IMR-90 (cell line): ENCODE results near the gene GTSE1. TPM values are rescaled to one million over a fixed set of nuclear protein-coding genes. Genes with fewer than 3 reads are reported as not detected.

Experiments used
- ATAC-seq: fragments of 200-7000 bp; cut with Tn5 transposase; 2 replicates; pipeline ENCODE4 v1.9.1; 2020; ENCODE audit warnings: low read depth, mild to moderate bottlenecking, moderate library complexity
- BruUV-seq: library from RNA; stranded (reverse); fragments of 400-500 nt; replicated peaks from 2 replicates; lab custom pipeline; 2021; lab: Mats Ljungman, UMichigan
- CTCF ChIA-PET: fragments of 300-600 bp; formaldehyde crosslinking; extraction: SDS; loops from one replicate; lab custom pipeline; 2021; ENCODE audit warnings: antibody characterized with exemption; lab: Yijun Ruan, JAX
- POLR2A ChIA-PET: fragments of 300-600 bp; sonication (Branson Sonifier 250); formaldehyde crosslinking; loops from one replicate; lab custom pipeline; 2022; ENCODE audit warnings: antibody characterized with exemption; ENCODE audit not compliant: unreplicated experiment; lab: Charles Lee
- DNase-seq: peaks from one replicate; pipeline ENCODE4 v3.0.0; 2013
- H2AFZ ChIP-seq: replicated peaks from 2 replicates; pipeline ENCODE3; 2013; ENCODE audit warnings: low read length, mild to moderate bottlenecking; ENCODE audit not compliant: poor library complexity
- H2AK5ac ChIP-seq: 2 replicates; pipeline ENCODE4 v1.6.1; 2013; ENCODE audit warnings: low read depth, low read length, inconsistent platforms
- H2AK9ac ChIP-seq: replicated peaks from 2 replicates; pipeline ENCODE3; 2013; ENCODE audit warnings: mild to moderate bottlenecking, low read depth, low read length, moderate library complexity; ENCODE audit not compliant: poor library complexity
- H2BK120ac ChIP-seq: 2 replicates; pipeline ENCODE4 v1.6.1; 2013; ENCODE audit warnings: low read depth, low read length, inconsistent platforms
- H2BK15ac ChIP-seq: 3 replicates; pipeline ENCODE4 v1.6.1; 2013; ENCODE audit warnings: low read depth, low read length, inconsistent platforms
- H2BK20ac ChIP-seq: 2 replicates; pipeline ENCODE4 v1.6.1; 2013; ENCODE audit warnings: low read depth, mild to moderate bottlenecking, inconsistent platforms, low read length, moderate library complexity
- H2BK5ac ChIP-seq: 2 replicates; pipeline ENCODE4 v1.6.1; 2013; ENCODE audit warnings: mild to moderate bottlenecking, low read depth, low read length, inconsistent platforms; ENCODE audit not compliant: poor library complexity, severe bottlenecking
- H3K14ac ChIP-seq: replicated peaks from 2 replicates; pipeline ENCODE4 v1.6.1; 2013; ENCODE audit warnings: low read depth, low read length, inconsistent platforms
- H3K18ac ChIP-seq: 2 replicates; pipeline ENCODE4 v1.6.1; 2013; ENCODE audit warnings: low read depth, low read length, control low read depth
- H3K23ac ChIP-seq: 2 replicates; pipeline ENCODE4 v1.6.1; 2013; ENCODE audit warnings: low read depth, low read length, inconsistent platforms
- H3K27ac ChIP-seq: 2 replicates; pipeline ENCODE4 v1.5.1; 2013; ENCODE audit warnings: mild to moderate bottlenecking, control low read depth, low read length; ENCODE audit not compliant: insufficient read depth
- H3K27me3 ChIP-seq: 2 replicates; pipeline ENCODE4 v1.6.1; 2013; ENCODE audit warnings: low read length; ENCODE audit not compliant: control insufficient read depth, insufficient read depth
- H3K36me3 ChIP-seq: 2 replicates; pipeline ENCODE4 v1.6.1; 2013; ENCODE audit warnings: low read length, mixed read lengths; ENCODE audit not compliant: control insufficient read depth, insufficient read depth
- H3K4ac ChIP-seq: 2 replicates; pipeline ENCODE4 v1.6.1; 2013; ENCODE audit warnings: low read depth, low read length, inconsistent platforms
- H3K4me1 ChIP-seq: 2 replicates; pipeline ENCODE4 v1.6.1; 2013; ENCODE audit warnings: low read length, mixed read lengths; ENCODE audit not compliant: control insufficient read depth, insufficient read depth
- H3K4me2 ChIP-seq: 2 replicates; pipeline ENCODE4 v1.6.1; 2013; ENCODE audit warnings: low read depth, mild to moderate bottlenecking, control low read depth, low read length, moderate library complexity
- H3K4me3 ChIP-seq: 2 replicates; pipeline ENCODE4 v1.5.1; 2013; ENCODE audit warnings: low read depth, mild to moderate bottlenecking, control low read depth, low read length, moderate library complexity; ENCODE audit not compliant: insufficient read depth
- H3K56ac ChIP-seq: 2 replicates; pipeline ENCODE4 v1.6.1; 2013; ENCODE audit warnings: low read length, inconsistent platforms; ENCODE audit not compliant: insufficient read depth; ENCODE audit errors: extremely low read depth
- H3K79me1 ChIP-seq, 2 experiments: 2 replicates each; pipeline ENCODE4 v1.6.1; 2013; ENCODE audit warnings: low read length in 2 of 2, inconsistent platforms in 1 of 2, low read depth in 1 of 2
- H3K9ac ChIP-seq: 2 replicates; pipeline ENCODE4 v1.6.1; 2013; ENCODE audit warnings: low read depth, low read length, control low read depth
- H3K9me1 ChIP-seq: 2 replicates; pipeline ENCODE4 v1.6.1; 2013; ENCODE audit warnings: low read length, inconsistent platforms; ENCODE audit not compliant: insufficient read depth
- H3K9me3 ChIP-seq: 2 replicates; pipeline ENCODE4 v1.6.1; 2013; ENCODE audit warnings: low read length; ENCODE audit not compliant: control insufficient read depth, insufficient read depth
- H4K20me1 ChIP-seq: 2 replicates; pipeline ENCODE4 v1.6.1; 2013; ENCODE audit warnings: low read length, inconsistent platforms; ENCODE audit not compliant: insufficient read depth
- H4K5ac ChIP-seq: 2 replicates; pipeline ENCODE4 v1.6.1; 2013; ENCODE audit warnings: mild to moderate bottlenecking, low read depth, low read length, control low read depth
- H4K8ac ChIP-seq, 2 experiments: 2 replicates each; pipeline ENCODE4 v1.6.1; 2013; ENCODE audit warnings: low read depth in 2 of 2, low read length in 2 of 2, control low read depth in 1 of 2, inconsistent platforms in 1 of 2
- H4K91ac ChIP-seq: 2 replicates; pipeline ENCODE4 v1.6.1; 2013; ENCODE audit warnings: low read depth, low read length, inconsistent platforms; ENCODE audit not compliant: insufficient read depth
- BHLHE40 ChIP-seq: fragments of 150-350 bp; IDR thresholded peaks from 2 replicates; pipeline ENCODE4 v1.6.1; 2016; ENCODE audit warnings: mild to moderate bottlenecking, low read depth, low read length
- CEBPB ChIP-seq: IDR thresholded peaks from 2 replicates; pipeline ENCODE4 v1.6.1; 2012; ENCODE audit warnings: low read depth, low read length, improper control_type of control experiment
- CHD1 ChIP-seq: IDR thresholded peaks from 2 replicates; pipeline ENCODE4 v1.6.1; 2012; ENCODE audit warnings: low read depth, low read length, improper control_type of control experiment
- FOS ChIP-seq: fragments of 150-350 bp; IDR thresholded peaks from 2 replicates; pipeline ENCODE4 v1.6.1; 2016; ENCODE audit warnings: low read depth, low read length
- MAFK ChIP-seq: IDR thresholded peaks from 2 replicates; pipeline ENCODE4 v1.6.1; 2012; ENCODE audit warnings: low read depth, low read length, improper control_type of control experiment
- MAZ ChIP-seq: IDR thresholded peaks from 2 replicates; pipeline ENCODE4 v1.6.1; 2012; ENCODE audit warnings: low read depth, mild to moderate bottlenecking, low read length, improper control_type of control experiment, moderate library complexity, borderline replicate concordance
- MXI1 ChIP-seq: IDR thresholded peaks from 2 replicates; pipeline ENCODE4 v1.6.1; 2012; ENCODE audit warnings: low read depth, mild to moderate bottlenecking, low read length, moderate library complexity, borderline replicate concordance
- NFE2L2 ChIP-seq: fragments of 150-350 bp; IDR thresholded peaks from 2 replicates; pipeline ENCODE4 v1.6.1; 2016; ENCODE audit warnings: low read depth, mild to moderate bottlenecking, low read length
- POLR2A ChIP-seq: IDR thresholded peaks from 2 replicates; pipeline ENCODE4 v1.6.1; 2012; ENCODE audit warnings: mild to moderate bottlenecking, low read depth, low read length
- RAD21 ChIP-seq: IDR thresholded peaks from 2 replicates; pipeline ENCODE4 v1.6.1; 2012; ENCODE audit warnings: low read length, improper control_type of control experiment
- RCOR1 ChIP-seq: IDR thresholded peaks from 2 replicates; pipeline ENCODE4 v1.6.1; 2012; ENCODE audit warnings: mild to moderate bottlenecking, low read length, improper control_type of control experiment; ENCODE audit not compliant: insufficient replicate concordance
- RFX5 ChIP-seq: IDR thresholded peaks from 2 replicates; pipeline ENCODE4 v1.8.0; 2012; ENCODE audit warnings: low read depth, mild to moderate bottlenecking, low read length, moderate library complexity
- WGBS, 2 experiments: methylation state at CpG; one replicate each; pipeline versions ENCODE4 v1.1.5 to v1.1.7; 2013; ENCODE audit warnings: missing lambda C conversion rate in 2 of 2; ENCODE audit not compliant: insufficient read length in 1 of 2; ENCODE audit errors: extremely low coverage in 2 of 2; 5-methylcytosine and 5-hydroxymethylcytosine counted together
- dilution Hi-C: fragments of 300-500 bp; cut with HindIII; formaldehyde crosslinking; loops from one replicate; pipeline ENCODE4 v1.14.3; 2018; ENCODE audit warnings: low sequenced_read_pairs; ENCODE audit not compliant: unreplicated experiment
- in situ Hi-C: fragments of 300-500 bp; cut with MboI; formaldehyde crosslinking; loops from 3 replicates; pipeline ENCODE4 v1.14.3; 2019; ENCODE audit warnings: low sequenced_read_pairs, inconsistent platforms, mixed read lengths
- intact Hi-C: fragments of 100-400 bp; cut with micrococcal nuclease; formaldehyde crosslinking; loops from 2 replicates; pipeline ENCODE4 v1.10.0; 2022
- polyA plus RNA-seq, 3 experiments: library from polyadenylated mRNA; depleted of rRNA; stranded (reverse); fragments of >200 nt; gene quantifications; 2 replicates each; pipeline ENCODE4 v1.2.3, GENCODE V29; 2012; ENCODE audit warnings: low replicate concordance in 1 of 3
- total RNA-seq: library from RNA; depleted of rRNA; stranded (reverse); fragments of >200 nt; gene quantifications from 2 replicates; pipeline ENCODE4 v1.2.3, GENCODE V29; 2012
- TF ChIP-seq, protein P1 (sequence below): fragments of 150-350 bp; IDR thresholded peaks from 2 replicates; pipeline ENCODE4 v1.6.1; 2017; ENCODE audit warnings: mild to moderate bottlenecking, antibody characterized with exemption, low read length, low read depth
- TF ChIP-seq, protein P2 (sequence below): conservative IDR thresholded peaks from 2 replicates; pipeline ENCODE4 v1.5.1; 2012; ENCODE audit warnings: mild to moderate bottlenecking, low read depth, low read length, improper control_type of control experiment
- TF ChIP-seq, protein P3 (sequence below): fragments of 150-350 bp; IDR thresholded peaks from 2 replicates; pipeline ENCODE4 v1.6.1; 2016; ENCODE audit warnings: low read depth, mild to moderate bottlenecking, low read length, moderate library complexity, borderline replicate concordance

GTSE1 gene
- total and polyA plus RNA-seq, 2 of the 4 experiments (the other 2 are of a cell fraction): 5.9 to 17.1 TPM

DNA sequence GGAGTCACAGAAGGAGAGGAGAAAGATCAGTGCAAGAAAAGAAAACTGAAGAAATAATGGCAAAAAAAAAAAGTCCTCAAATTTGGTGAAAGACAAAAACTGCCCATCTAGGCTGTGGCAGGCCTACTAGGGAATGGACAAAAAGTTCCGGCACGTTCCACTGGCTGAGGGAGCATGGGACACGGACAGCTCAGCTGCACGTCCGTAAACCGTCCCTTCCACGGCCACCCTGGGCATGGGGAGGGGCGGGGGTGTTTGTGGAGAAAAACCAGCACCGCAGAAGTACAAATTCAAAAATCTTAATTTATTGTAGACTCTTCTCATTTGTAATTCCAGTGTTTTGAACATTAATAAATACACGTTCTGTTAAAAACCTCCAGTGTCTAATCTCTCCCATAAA is 64.2 kb downstream of the GTSE1 start:
- DNase-seq (no peak), ATAC-seq (no peak)
- no peaks in the 10 kb centered on the region for H3K4me1 ChIP-seq
- no peak overlapping the region for H3K4me3 ChIP-seq
- no TSS peak for BruUV-seq
- no peak overlapping the region for H2BK15ac ChIP-seq
- no peak overlapping the region for H4K8ac ChIP-seq
- ChIA-PET CTCF (no interaction called here), POLR2A (no interaction called here)
- H3K27me3 ChIP-seq: peaks cover 5% of the 10 kb centered on the region; the same call in 1 of the 2 replicates
- no peak overlapping the region for H2AK9ac ChIP-seq
- H3K4me2 ChIP-seq: no peak overlapping the region
- H3K36me3 ChIP-seq: peaks cover 13% of the 10 kb centered on the region; the same call in 1 of the 2 replicates
- dilution Hi-C loops: no loop called here
- no peaks in the 10 kb centered on the region for H3K79me1 ChIP-seq
- no peak overlapping the region for H2AK5ac ChIP-seq
- no peak overlapping the region for H3K9ac ChIP-seq
- no peak overlapping the region for H2BK120ac ChIP-seq
- H3K9me1 ChIP-seq: no peaks in the 10 kb centered on the region
- H3K4ac ChIP-seq: no peak overlapping the region
- H3K14ac ChIP-seq: no peak overlapping the region
- no peak overlapping the region for H2BK5ac ChIP-seq
- H3K56ac ChIP-seq: no peak overlapping the region
- WGBS, 2 experiments: 90% methylated on average over 2 of the region's 10 CpGs; no CpG with 5 or more reads in 1 of the 2 experiments
- no peak for TF ChIP-seq MAZ
- TF ChIP-seq MAFK: no peak
- TF ChIP-seq RFX5: no peak
- no peak for TF ChIP-seq POLR2A
- TF ChIP-seq, protein P1, sequence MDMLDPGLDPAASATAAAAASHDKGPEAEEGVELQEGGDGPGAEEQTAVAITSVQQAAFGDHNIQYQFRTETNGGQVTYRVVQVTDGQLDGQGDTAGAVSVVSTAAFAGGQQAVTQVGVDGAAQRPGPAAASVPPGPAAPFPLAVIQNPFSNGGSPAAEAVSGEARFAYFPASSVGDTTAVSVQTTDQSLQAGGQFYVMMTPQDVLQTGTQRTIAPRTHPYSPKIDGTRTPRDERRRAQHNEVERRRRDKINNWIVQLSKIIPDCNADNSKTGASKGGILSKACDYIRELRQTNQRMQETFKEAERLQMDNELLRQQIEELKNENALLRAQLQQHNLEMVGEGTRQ: no peak
- TF ChIP-seq FOS: no peak
- TF ChIP-seq CEBPB: no peak
- no peak for TF ChIP-seq NFE2L2
- TF ChIP-seq BHLHE40: no peak
- TF ChIP-seq, protein P2, sequence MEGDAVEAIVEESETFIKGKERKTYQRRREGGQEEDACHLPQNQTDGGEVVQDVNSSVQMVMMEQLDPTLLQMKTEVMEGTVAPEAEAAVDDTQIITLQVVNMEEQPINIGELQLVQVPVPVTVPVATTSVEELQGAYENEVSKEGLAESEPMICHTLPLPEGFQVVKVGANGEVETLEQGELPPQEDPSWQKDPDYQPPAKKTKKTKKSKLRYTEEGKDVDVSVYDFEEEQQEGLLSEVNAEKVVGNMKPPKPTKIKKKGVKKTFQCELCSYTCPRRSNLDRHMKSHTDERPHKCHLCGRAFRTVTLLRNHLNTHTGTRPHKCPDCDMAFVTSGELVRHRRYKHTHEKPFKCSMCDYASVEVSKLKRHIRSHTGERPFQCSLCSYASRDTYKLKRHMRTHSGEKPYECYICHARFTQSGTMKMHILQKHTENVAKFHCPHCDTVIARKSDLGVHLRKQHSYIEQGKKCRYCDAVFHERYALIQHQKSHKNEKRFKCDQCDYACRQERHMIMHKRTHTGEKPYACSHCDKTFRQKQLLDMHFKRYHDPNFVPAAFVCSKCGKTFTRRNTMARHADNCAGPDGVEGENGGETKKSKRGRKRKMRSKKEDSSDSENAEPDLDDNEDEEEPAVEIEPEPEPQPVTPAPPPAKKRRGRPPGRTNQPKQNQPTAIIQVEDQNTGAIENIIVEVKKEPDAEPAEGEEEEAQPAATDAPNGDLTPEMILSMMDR: no peak
- no peak for TF ChIP-seq RAD21
- TF ChIP-seq, protein P3, sequence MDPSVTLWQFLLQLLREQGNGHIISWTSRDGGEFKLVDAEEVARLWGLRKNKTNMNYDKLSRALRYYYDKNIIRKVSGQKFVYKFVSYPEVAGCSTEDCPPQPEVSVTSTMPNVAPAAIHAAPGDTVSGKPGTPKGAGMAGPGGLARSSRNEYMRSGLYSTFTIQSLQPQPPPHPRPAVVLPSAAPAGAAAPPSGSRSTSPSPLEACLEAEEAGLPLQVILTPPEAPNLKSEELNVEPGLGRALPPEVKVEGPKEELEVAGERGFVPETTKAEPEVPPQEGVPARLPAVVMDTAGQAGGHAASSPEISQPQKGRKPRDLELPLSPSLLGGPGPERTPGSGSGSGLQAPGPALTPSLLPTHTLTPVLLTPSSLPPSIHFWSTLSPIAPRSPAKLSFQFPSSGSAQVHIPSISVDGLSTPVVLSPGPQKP: no peak
- no peak for TF ChIP-seq RCOR1
- no peak for TF ChIP-seq MXI1
- no peak for TF ChIP-seq CHD1
- H3K18ac ChIP-seq: no peak overlapping the region
- no peak overlapping the region for H4K5ac ChIP-seq
- H3K23ac ChIP-seq: no peak overlapping the region
- in situ Hi-C loops: no loop called here
- no peak overlapping the region for H3K27ac ChIP-seq
- no peaks in the 10 kb centered on the region; the same call in 1 of the 2 replicates for H4K20me1 ChIP-seq
- H2AFZ ChIP-seq: no peak overlapping the region
- H4K91ac ChIP-seq: no peak overlapping the region
- H3K9me3 ChIP-seq: no peaks in the 10 kb centered on the region
- intact Hi-C loops: no loop called here
- H2BK20ac ChIP-seq: no peak overlapping the region
